Glutamatergic neuron (in vitro differentiated cells): Measurements from ENCODE around the gene TFCP2L1. TPM values are rescaled to one million over a fixed set of nuclear protein-coding genes. Genes with fewer than 3 reads are reported as not detected.
"Not testable (repeated sequence)": the region's sequence is repeated elsewhere in the genome, so short reads cannot be mapped to it uniquely, and the experiment has no call there.

ENCODE experiments used
- DNase-seq: peaks from one replicate; pipeline ENCODE4 v3.0.0; 2022
- H3K27ac Mint-ChIP-seq: one replicate; pipeline ENCODE4 v1.8.0; 2020; ENCODE audit warnings: mild to moderate bottlenecking, mixed read lengths, inconsistent platforms; ENCODE audit not compliant: unreplicated experiment
- H3K27me3 Mint-ChIP-seq: one replicate; pipeline ENCODE4 v1.8.0; 2020; ENCODE audit warnings: mild to moderate bottlenecking, moderate library complexity, mixed read lengths, inconsistent platforms; ENCODE audit not compliant: unreplicated experiment
- H3K36me3 Mint-ChIP-seq: one replicate; pipeline ENCODE4 v1.8.0; 2020; ENCODE audit warnings: mild to moderate bottlenecking, mixed read lengths, inconsistent platforms; ENCODE audit not compliant: unreplicated experiment
- H3K4me1 Mint-ChIP-seq: one replicate; pipeline ENCODE4 v1.8.0; 2020; ENCODE audit warnings: mild to moderate bottlenecking, low read depth, mixed read lengths, inconsistent platforms; ENCODE audit not compliant: unreplicated experiment
- H3K4me3 Mint-ChIP-seq: one replicate; pipeline ENCODE4 v1.8.0; 2020; ENCODE audit warnings: mild to moderate bottlenecking, mixed read lengths, inconsistent platforms; ENCODE audit not compliant: unreplicated experiment
- H3K9me3 Mint-ChIP-seq: one replicate; pipeline ENCODE4 v1.8.0; 2020; ENCODE audit warnings: mild to moderate bottlenecking, moderate library complexity, mixed read lengths, inconsistent platforms; ENCODE audit not compliant: unreplicated experiment
- total RNA-seq: library from RNA; stranded (reverse); fragmentation: NEBNext Ultra II Directional; extraction: Animal tissue kit (Norgen Biotek cat#: 25700); gene quantifications from one replicate; pipeline ENCODE4 v1.2.1, GENCODE V29; 2021; ENCODE audit not compliant: unreplicated experiment
- TF ChIP-seq, protein P1 (sequence below): fragments of 200-600 bp; sonication (generic); IDR thresholded peaks from one replicate; pipeline ENCODE4 v1.5.0; 2021; ENCODE audit not compliant: partially characterized antibody, unreplicated experiment

Gene TFCP2L1
- total RNA-seq, 1 donor from 2014 or later, result 0.07 TPM

DNA sequence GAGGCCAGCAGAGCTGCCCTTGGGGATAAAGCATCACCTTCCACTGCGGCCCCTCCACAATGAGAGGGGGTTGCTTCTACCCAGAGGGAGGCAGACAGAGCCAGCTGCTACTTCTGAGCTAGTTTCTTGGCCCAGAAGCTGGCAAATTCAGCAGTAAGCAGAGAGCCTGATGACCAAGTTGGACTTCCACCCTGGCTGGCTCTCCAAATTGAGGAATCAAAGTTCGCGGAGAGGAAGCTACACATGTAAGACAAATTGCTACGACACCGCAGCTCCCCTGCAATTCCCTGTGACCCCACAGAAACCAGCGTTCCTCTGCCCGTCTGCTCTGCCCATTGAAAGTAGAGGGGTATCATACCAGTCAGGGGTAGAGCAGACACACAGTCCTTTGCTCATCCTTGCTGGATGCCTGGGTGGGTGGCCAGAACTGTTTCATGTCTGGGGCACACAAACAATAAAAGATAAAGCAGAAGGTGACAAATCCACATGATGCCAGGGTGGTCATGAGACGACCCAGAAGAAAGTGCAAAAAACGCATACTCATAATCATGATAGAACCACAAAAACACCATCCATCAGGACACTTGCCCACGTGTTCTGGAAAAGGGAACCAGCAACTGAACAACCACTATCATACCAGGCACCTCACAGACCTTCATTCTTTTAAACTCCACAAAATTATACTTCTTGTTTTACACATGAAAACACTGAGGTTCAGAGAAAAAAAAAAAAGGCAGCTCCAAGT, 5.4 kb downstream of the TFCP2L1 start:
- no peaks in the 10 kb centered on the region for H3K36me3 Mint-ChIP-seq
- no peak for DNase-seq
- TF ChIP-seq, protein P1, sequence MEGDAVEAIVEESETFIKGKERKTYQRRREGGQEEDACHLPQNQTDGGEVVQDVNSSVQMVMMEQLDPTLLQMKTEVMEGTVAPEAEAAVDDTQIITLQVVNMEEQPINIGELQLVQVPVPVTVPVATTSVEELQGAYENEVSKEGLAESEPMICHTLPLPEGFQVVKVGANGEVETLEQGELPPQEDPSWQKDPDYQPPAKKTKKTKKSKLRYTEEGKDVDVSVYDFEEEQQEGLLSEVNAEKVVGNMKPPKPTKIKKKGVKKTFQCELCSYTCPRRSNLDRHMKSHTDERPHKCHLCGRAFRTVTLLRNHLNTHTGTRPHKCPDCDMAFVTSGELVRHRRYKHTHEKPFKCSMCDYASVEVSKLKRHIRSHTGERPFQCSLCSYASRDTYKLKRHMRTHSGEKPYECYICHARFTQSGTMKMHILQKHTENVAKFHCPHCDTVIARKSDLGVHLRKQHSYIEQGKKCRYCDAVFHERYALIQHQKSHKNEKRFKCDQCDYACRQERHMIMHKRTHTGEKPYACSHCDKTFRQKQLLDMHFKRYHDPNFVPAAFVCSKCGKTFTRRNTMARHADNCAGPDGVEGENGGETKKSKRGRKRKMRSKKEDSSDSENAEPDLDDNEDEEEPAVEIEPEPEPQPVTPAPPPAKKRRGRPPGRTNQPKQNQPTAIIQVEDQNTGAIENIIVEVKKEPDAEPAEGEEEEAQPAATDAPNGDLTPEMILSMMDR, result no peak
- H3K27me3 Mint-ChIP-seq, result peaks cover 11% of the 10 kb centered on the region
- H3K4me3 Mint-ChIP-seq, result no peak overlapping the region
- H3K27ac Mint-ChIP-seq, result no peak overlapping the region
- peaks cover 2% of the 10 kb centered on the region for H3K4me1 Mint-ChIP-seq
- H3K9me3 Mint-ChIP-seq, result peaks cover 1% of the 10 kb centered on the region

DNA sequence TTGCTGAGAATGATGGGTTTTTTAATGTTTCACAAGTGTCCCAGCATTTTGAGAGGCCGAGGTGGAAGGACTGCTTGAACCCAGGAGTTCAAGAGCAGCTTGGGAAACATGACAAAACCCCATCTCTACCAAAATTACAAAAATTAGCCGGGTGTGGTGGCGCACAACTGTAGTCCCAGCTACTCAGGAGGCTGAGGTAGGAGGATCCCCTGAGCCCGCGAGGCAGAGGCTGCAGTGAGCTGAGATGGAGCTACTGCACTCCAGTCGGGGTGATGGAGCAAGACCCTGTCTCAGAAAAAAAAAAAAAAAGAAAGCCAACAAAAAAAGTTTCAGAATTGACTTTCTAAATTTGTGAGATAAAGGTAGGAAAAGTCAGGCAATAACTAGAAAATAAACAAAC, 8.7 kb downstream of the TFCP2L1 start:
- no peak overlapping the region for H3K27ac Mint-ChIP-seq
- no peaks in the 10 kb centered on the region for H3K36me3 Mint-ChIP-seq
- H3K9me3 Mint-ChIP-seq, result no peaks in the 10 kb centered on the region
- peaks cover 3% of the 10 kb centered on the region for H3K27me3 Mint-ChIP-seq
- TF ChIP-seq, protein P1, result no peak
- no peak for DNase-seq
- H3K4me1 Mint-ChIP-seq, result no peaks in the 10 kb centered on the region
- H3K4me3 Mint-ChIP-seq, result no peak overlapping the region

DNA sequence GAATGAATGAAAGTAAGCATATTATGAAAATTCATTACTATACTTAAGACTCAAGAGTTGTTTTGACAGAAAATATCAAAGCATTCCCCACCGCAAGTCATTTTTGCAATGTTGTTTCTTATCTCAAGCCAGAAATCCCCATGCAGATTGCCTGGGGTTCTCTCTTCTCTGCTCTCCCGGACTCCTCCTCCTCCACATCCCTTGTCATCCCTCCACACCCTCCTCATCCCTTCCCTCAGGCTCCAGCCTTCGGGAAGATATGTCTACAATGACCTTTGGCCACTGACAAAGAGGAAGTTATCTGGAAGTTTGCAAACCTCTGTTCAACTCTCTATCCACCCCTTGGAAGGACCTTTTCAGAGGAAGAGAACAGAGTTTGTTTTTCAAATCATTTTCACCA, 11.9 kb downstream of the TFCP2L1 start:
- Mint-ChIP-seq H3K9me3 (no peaks in the 10 kb centered on the region), H3K36me3 (no peaks in the 10 kb centered on the region), H3K4me1 (no peaks in the 10 kb centered on the region), H3K27me3 (no peaks in the 10 kb centered on the region), H3K4me3 (no peak overlapping the region), H3K27ac (no peak overlapping the region)
- DNase-seq, result no peak
- TF ChIP-seq, protein P1, result no peak

DNA sequence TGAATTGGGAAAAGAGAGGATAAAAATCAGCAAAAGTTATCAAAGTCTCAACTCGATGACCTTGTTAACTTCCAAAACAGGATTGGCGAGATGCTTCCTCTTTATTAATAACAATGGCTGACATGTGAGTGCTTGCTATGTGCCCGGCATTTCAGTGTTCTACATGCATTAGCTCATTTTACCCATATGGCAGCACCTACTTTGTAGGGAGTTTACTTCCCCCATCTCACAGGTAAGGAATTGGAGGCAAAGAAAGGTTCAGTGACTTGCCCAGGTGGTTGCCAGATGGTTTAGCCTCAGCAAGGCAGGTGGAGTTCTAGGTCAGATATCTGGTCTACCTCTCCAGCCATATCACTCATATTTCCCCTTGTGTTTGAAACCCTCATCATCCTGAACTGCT, 12.4 kb downstream of the TFCP2L1 start:
- DNase-seq, result no peak
- no peaks in the 10 kb centered on the region for H3K36me3 Mint-ChIP-seq
- H3K9me3 Mint-ChIP-seq, result no peaks in the 10 kb centered on the region
- no peak overlapping the region for H3K4me3 Mint-ChIP-seq
- H3K4me1 Mint-ChIP-seq, result no peaks in the 10 kb centered on the region
- TF ChIP-seq, protein P1, result no peak
- H3K27ac Mint-ChIP-seq, result no peak overlapping the region
- H3K27me3 Mint-ChIP-seq, result peaks cover 1% of the 10 kb centered on the region

DNA sequence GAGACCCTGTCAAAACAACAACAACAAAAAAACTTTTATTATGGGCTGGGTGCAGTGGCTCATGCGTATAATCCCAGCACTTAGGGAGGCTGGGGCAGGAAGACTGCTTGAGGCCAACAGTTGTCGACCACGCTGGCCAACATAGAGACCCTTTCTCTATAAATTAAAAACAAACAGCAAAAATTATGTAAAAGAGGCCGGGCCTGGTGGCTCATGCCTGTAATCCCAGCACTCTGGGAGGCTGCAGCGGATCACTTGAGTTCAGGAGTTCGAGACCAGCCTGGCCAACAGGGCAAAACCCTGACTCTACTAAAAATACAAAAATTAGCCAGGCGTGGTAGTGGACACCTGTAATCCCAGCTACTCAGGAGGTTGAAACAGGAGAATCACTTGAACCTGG, 15.6 kb downstream of the TFCP2L1 start:
- not testable (repeated sequence) for H3K27ac Mint-ChIP-seq, H3K4me3 Mint-ChIP-seq, H3K9me3 Mint-ChIP-seq, H3K27me3 Mint-ChIP-seq, H3K36me3 Mint-ChIP-seq, DNase-seq, H3K4me1 Mint-ChIP-seq
